Left lung (tissue), 10 donors: ENCODE data around the gene CREB3L1. TPM values are rescaled to one million over a fixed set of nuclear protein-coding genes. Genes with fewer than 3 reads are reported as not detected.

Experiments
- ATAC-seq: fragments of 200-7000 bp; cut with Tn5 transposase; one replicate; pipeline ENCODE4 v1.9.1; 2020; ENCODE audit warnings: moderate library complexity
- DNase-seq, 4 donors: peaks; one replicate each; pipeline ENCODE4 v3.0.0-alpha.2; 2013 to 2020
- H3K27ac ChIP-seq, 2 donors: fragments of 200-600 bp; sonication (generic) in 1 of 2; one replicate each; pipeline versions ENCODE4 v1.5.0 to v1.8.0; 2020 to 2021
- H3K27me3 ChIP-seq, 2 donors: fragments of 200-600 bp; sonication (generic) in 1 of 2; one replicate each; pipeline versions ENCODE4 v1.5.0 to v1.8.0; 2020 to 2021
- H3K36me3 ChIP-seq, 2 donors: fragments of 200-600 bp; sonication (generic) in 1 of 2; one replicate each; pipeline versions ENCODE4 v1.5.0 to v1.8.0; 2020 to 2021
- H3K4me1 ChIP-seq, 2 donors: fragments of 200-600 bp; one replicate each; pipeline ENCODE4 v1.8.0; 2021
- H3K4me3 ChIP-seq, 2 donors: fragments of 200-600 bp; sonication (generic) in 1 of 2; one replicate each; pipeline versions ENCODE4 v1.5.0 to v1.8.0; 2020 to 2021; ENCODE audit warnings: mild to moderate bottlenecking in 1 of 2
- H3K9me3 ChIP-seq, 2 donors: fragments of 200-600 bp; sonication (generic) in 1 of 2; one replicate each; pipeline versions ENCODE4 v1.5.0 to v1.8.0; 2020 to 2021
- intact Hi-C, 2 donors: fragments of 100-400 bp; cut with DNase I; formaldehyde crosslinking; loops; one replicate each; pipeline versions ENCODE4 v1.11.2 to v1.14.2; 2022
- polyA plus RNA-seq, 6 donors: library from polyadenylated mRNA; unstranded; fragments of 120-200 nt; gene quantifications; one replicate each; pipeline ENCODE4 v1.2.1, GENCODE V29; 2013; ENCODE audit not compliant: insufficient read length in 6 of 6
- total RNA-seq, 2 donors: library from RNA; stranded (reverse); fragmentation: NEBNext Ultra II Directional; extraction: Animal tissue kit (Norgen Biotek cat#: 25700); gene quantifications; one replicate each; pipeline ENCODE4 v1.2.1, GENCODE V29; 2021
- TF ChIP-seq, protein P1 (sequence below), 2 donors: fragments of 200-600 bp; sonication (generic) in 1 of 2; IDR thresholded peaks; one replicate each; pipeline versions ENCODE4 v1.5.0 to v1.8.0; 2021; ENCODE audit warnings: antibody characterized with exemption in 2 of 2
- donor health status: DM: no; HTN: yes; CAD: no.
- donor health status: DM: no; HTN: no; CAD: no.

CREB3L1 gene
- total and polyA plus RNA-seq, 8 donors: 16.2 to 59.3 (median 26.1) TPM

DNA sequence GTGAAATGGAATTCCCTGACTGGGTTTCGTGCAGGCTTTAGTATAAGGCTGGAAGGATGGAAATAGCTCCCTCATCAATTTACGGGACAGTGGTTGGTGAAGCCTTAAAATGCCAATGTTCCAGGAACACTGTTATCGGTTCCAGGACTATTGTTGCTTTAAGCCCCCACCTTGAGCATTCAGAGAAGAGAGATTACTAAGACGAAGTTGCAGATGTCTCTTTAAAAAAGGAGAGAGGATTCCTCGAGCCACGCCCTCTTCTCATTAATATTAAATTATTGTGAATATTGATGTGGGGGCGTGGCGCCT, 195 bp upstream of the CREB3L1 start:
- DNase-seq: peak in 1 of 4 donors; percentile 74
- TF ChIP-seq, protein P1, sequence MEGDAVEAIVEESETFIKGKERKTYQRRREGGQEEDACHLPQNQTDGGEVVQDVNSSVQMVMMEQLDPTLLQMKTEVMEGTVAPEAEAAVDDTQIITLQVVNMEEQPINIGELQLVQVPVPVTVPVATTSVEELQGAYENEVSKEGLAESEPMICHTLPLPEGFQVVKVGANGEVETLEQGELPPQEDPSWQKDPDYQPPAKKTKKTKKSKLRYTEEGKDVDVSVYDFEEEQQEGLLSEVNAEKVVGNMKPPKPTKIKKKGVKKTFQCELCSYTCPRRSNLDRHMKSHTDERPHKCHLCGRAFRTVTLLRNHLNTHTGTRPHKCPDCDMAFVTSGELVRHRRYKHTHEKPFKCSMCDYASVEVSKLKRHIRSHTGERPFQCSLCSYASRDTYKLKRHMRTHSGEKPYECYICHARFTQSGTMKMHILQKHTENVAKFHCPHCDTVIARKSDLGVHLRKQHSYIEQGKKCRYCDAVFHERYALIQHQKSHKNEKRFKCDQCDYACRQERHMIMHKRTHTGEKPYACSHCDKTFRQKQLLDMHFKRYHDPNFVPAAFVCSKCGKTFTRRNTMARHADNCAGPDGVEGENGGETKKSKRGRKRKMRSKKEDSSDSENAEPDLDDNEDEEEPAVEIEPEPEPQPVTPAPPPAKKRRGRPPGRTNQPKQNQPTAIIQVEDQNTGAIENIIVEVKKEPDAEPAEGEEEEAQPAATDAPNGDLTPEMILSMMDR (IDR thresholded peaks at IDR 0.05): no peak
- Histone ChIP-seq H3K9me3 (no peaks in the 10 kb centered on the region), H3K4me3 (peak overlapping the region; percentile 59 to 64), H3K27me3 (peaks cover 0 to 69% of the 10 kb centered on the region in 2 donors), H3K4me1 (peaks cover 37 to 54% of the 10 kb centered on the region in 2 donors), H3K36me3 (no peaks in the 10 kb centered on the region), H3K27ac (peak overlapping the region in 1 of 2 donors; percentile 83)
- intact Hi-C loops: no loop called here
- ATAC-seq: peak; percentile 32

DNA sequence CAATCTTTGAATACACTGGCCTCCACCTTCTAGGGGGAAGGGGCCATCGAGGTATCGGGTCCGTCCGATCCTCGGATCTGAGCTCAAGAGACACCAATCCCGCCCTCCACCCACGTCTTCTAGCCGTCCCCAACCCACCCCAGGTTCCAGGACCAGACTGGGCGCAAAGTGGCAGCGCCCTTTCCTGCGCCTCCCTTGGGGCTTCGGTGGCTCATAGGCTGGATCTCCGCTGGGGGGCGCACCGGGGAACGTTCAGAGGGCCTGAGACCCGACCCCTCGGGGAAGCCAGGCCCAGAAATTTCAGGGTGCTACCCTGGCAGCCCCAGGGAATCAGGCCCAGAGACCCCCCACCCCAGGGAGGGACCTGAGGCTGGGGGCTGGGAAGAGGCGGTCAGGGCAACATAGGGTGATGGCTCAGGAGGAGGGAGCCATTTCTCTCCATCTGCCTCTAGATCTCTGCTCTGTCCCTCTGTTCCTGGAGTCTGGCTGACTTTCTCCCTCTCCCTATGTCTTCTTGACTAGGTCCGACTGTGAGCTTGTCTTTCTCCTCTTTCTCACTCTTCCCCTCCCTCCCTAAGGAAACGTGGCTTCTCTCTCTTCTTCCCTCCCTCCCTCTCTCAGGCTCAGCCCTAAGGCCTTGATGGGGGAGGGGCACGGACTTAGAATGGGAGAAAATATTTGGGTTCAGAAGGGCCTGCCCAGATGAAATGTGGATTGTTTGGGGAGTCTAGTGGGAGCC, 1.1 kb downstream of the CREB3L1 start:
- peak; percentile 58 to 85 (median 70) for DNase-seq
- Histone ChIP-seq H3K27ac (peak overlapping the region in 1 of 2 donors; percentile 83), H3K27me3 (peaks cover 0 to 71% of the 10 kb centered on the region in 2 donors), H3K9me3 (no peaks in the 10 kb centered on the region), H3K4me1 (peaks cover 24 to 44% of the 10 kb centered on the region in 2 donors), H3K4me3 (peak overlapping the region; percentile 59 to 64), H3K36me3 (no peaks in the 10 kb centered on the region)
- TF ChIP-seq, protein P1 (IDR thresholded peaks at IDR 0.05): peak; percentile 35 to 41
- peak; percentile 64 for ATAC-seq
- intact Hi-C loops: no loop called here

GRCh38 chr11:46279126-46280099, 2.0 kb downstream of the CREB3L1 start:
- H3K4me1 ChIP-seq: peaks cover 24 to 43% of the 10 kb centered on the region in 2 donors
- H3K9me3 ChIP-seq: no peaks in the 10 kb centered on the region
- peak overlapping the region in 1 of 2 donors; percentile 83 for H3K27ac ChIP-seq

DNA sequence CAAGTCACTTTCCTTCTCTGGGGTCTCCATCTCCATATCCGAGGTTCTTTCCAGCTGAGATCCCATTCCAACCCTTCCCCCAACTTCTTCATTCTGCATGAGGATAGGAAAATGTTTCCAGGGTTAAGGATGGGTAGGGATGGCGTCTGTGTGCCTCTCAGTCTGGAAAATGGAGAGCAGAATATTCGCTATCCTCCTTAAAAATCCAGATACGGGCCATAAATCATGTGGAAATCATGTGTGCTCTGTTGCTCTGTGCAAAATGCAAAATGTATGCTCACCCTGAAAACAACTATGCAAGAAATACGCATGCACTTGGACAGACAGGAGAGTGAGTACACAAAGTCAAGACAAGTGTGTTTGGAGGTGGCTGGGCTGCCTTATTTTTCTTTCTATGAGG, 3.2 kb downstream of the CREB3L1 start:
- H3K9me3 ChIP-seq: no peaks in the 10 kb centered on the region
- ATAC-seq (no peak), DNase-seq (no peak)
- H3K27ac ChIP-seq: peak overlapping the region in 1 of 2 donors; percentile 46
- no peaks in the 10 kb centered on the region for H3K36me3 ChIP-seq
- TF ChIP-seq, protein P1 (IDR thresholded peaks at IDR 0.05): no peak
- intact Hi-C loops: no loop called here
- H3K4me3 ChIP-seq: no peak overlapping the region
- peaks cover 24 to 40% of the 10 kb centered on the region in 2 donors for H3K4me1 ChIP-seq
- H3K27me3 ChIP-seq: peaks cover 0 to 65% of the 10 kb centered on the region in 2 donors

More at GRCh38 chr11:46279126-46280099, 2.0 kb downstream of the CREB3L1 start:
- ATAC-seq (peak; percentile 9), DNase-seq (peak in 2 of 4 donors; percentile 78 to 91)
- H3K4me3 ChIP-seq: peak overlapping the region; percentile 59 to 64
- TF ChIP-seq, protein P1 (IDR thresholded peaks at IDR 0.05): no peak
- intact Hi-C loops: no loop called here
- peaks cover 0 to 71% of the 10 kb centered on the region in 2 donors for H3K27me3 ChIP-seq
- H3K36me3 ChIP-seq: no peaks in the 10 kb centered on the region
